CD4-positive, alpha-beta T cell treated with Interleukin-1 beta for 1 hour (primary cell): ENCODE results near the gene HDAC9.

Experiments
- DNase-seq, 2 donors: peaks; one replicate each; pipeline ENCODE4 v3.0.0-alpha.2; 2020 to 2022

HDAC9 gene

GRCh38 chr7:18494821-18495408, 634 bp upstream of the HDAC9 start:
- DNase-seq: no peak

GRCh38 chr7:18496341-18496700, 772 bp downstream of the HDAC9 start:
- DNase-seq: no peak

GRCh38 chr7:18497082-18497481, 1.5 kb downstream of the HDAC9 start:
- no peak for DNase-seq

- DNase-seq: no peak
These were observed 2.3 kb downstream of the HDAC9 start for GRCh38 chr7:18497800-18498199.

GRCh38 chr7:18498341-18498740, 2.8 kb downstream of the HDAC9 start:
- DNase-seq: no peak

- no peak for DNase-seq
These were observed 4.0 kb downstream of the HDAC9 start for GRCh38 chr7:18499407-18500177.

GRCh38 chr7:18503126-18503866, 7.7 kb downstream of the HDAC9 start:
- no peak for DNase-seq

GRCh38 chr7:18504965-18505364, 9.4 kb downstream of the HDAC9 start:
- DNase-seq: no peak

- no peak for DNase-seq
These were observed 10.4 kb downstream of the HDAC9 start for GRCh38 chr7:18505870-18506460.

GRCh38 chr7:18508443-18509427, 13.2 kb downstream of the HDAC9 start:
- no peak for DNase-seq

GRCh38 chr7:18509481-18509880, 13.9 kb downstream of the HDAC9 start:
- no peak for DNase-seq

- no peak for DNase-seq
These were observed 16.0 kb downstream of the HDAC9 start for GRCh38 chr7:18511351-18512140.

GRCh38 chr7:18513343-18513742, 17.8 kb downstream of the HDAC9 start:
- DNase-seq: no peak

- DNase-seq: no peak
These were observed 19.5 kb downstream of the HDAC9 start for GRCh38 chr7:18515067-18515466.

- no peak for DNase-seq
These were observed 22.1 kb downstream of the HDAC9 start for GRCh38 chr7:18517646-18518045.

- no peak for DNase-seq
These were observed 23.0 kb downstream of the HDAC9 start for GRCh38 chr7:18518555-18518954.

- DNase-seq: no peak
These were observed 25.1 kb downstream of the HDAC9 start for GRCh38 chr7:18520450-18521235.

GRCh38 chr7:18521236-18521589, 25.7 kb downstream of the HDAC9 start:
- DNase-seq: no peak

GRCh38 chr7:18521945-18522566, 26.5 kb downstream of the HDAC9 start:
- peak in 1 of 2 donors; percentile 7 for DNase-seq

- no peak for DNase-seq
These were observed 28.7 kb downstream of the HDAC9 start for GRCh38 chr7:18524248-18524647.
